ENCODE data around the gene ARHGEF5.
"Not testable (repeated sequence)": the region's sequence is repeated elsewhere in the genome, so short reads cannot be mapped to it uniquely, and the experiment has no call there.

ARHGEF5 gene

DNA sequence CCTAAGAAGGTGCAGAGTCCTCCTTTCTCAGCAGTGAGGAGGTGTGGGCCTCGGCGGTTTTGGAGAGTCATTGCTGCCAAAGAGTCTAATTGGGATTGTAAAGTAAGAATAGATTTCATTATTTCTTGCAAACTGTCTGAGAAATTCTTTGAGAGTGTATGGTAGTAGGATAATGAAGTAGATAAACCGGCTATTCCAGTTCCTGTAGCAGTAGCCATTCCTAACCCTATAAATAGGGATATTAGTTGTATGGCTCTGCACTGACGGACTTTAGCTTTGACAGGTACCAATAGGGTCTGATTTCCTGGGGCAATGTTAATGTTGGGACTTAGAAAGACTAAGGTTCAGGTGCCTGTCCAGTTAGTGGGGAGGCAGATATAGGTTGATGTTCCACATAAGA is 63.7 kb downstream of the ARHGEF5 start:
- H3K4me1 ChIP-seq; H3K9me3 ChIP-seq; in situ Hi-C loops (cut with MboI; ENCODE audit: low sequenced_read_pairs); H3K4me3 ChIP-seq; H3K36me3 ChIP-seq (replicated peaks); DNase-seq (ENCODE audit: low spot score in 2 of 2); H3K27me3 ChIP-seq (ENCODE audit: low read depth): not testable (repeated sequence)

DNA sequence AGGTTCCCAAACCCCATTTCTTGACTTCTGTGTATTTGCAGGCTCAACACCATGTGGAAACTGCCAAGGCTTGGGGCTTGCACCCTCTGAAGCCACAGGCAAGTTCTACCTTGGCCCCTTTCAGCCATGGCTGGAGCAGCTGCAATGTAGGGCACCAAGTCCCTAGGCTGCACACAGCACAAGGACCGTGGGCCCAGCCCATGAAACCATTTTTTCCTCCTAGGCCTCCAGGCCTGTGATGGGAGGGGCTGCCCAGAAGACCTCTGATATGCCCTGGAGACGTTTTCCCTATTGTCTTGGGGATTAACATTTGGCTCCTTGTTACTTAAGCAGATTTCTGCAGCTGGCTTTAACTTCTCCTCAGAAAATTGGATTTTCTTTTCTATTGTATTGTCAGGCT is 72.3 kb downstream of the ARHGEF5 start:
- H3K4me1 ChIP-seq; in situ Hi-C loops (cut with MboI; ENCODE audit: low sequenced_read_pairs); DNase-seq (ENCODE audit: low spot score in 2 of 2); H3K36me3 ChIP-seq (replicated peaks); H3K9me3 ChIP-seq; H3K27me3 ChIP-seq (ENCODE audit: low read depth); H3K4me3 ChIP-seq: not testable (repeated sequence)

DNA sequence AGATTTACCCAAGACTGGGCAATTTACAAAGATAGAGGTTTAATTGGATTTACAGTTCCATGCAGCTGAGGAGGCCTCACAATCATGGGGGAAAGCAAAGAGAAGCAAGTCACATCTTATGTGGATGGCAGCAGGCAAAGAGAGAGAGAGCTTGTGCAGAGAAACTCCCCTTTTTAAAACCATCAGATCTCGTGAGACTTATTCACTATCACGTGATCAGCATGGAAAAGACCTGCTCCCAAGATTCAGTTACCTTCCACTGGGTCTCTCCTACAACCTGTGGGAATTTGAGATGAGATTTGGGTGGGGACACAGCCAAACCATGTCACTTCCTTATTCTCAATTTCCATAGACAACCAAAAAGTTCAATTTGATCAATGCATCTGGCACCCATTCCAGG is 73.2 kb downstream of the ARHGEF5 start:
- no peak overlapping the region for H3K4me3 ChIP-seq
- in situ Hi-C loops (cut with MboI; ENCODE audit: low sequenced_read_pairs): no loop called here
- H3K27me3 ChIP-seq (ENCODE audit: low read depth): no peaks in the 10 kb centered on the region
- no peaks in the 10 kb centered on the region; the same call in 1 of the 2 replicates for H3K9me3 ChIP-seq
- no peaks in the 10 kb centered on the region for H3K4me1 ChIP-seq
- H3K36me3 ChIP-seq (replicated peaks): no peaks in the 10 kb centered on the region
- DNase-seq (ENCODE audit: low spot score in 2 of 2): no peak
